Activated CD8-positive, alpha-beta memory T cell treated with anti-CD3 and anti-CD28 coated beads for 1 hour (primary cell): Measurements from ENCODE around the gene MRPL36.
A peak's percentile ranks its signal among the peaks of the same experiment; 100 is the strongest.
"Not testable (repeated sequence)": the region's sequence is repeated elsewhere in the genome, so short reads cannot be mapped to it uniquely, and the experiment has no call there.

Source experiments
- DNase-seq, 2 donors: peaks; one replicate each; pipeline ENCODE4 v3.0.0-alpha.2; 2020; ENCODE audit warnings: low read depth in 1 of 2; ENCODE audit errors: extremely low read depth in 1 of 2

Gene MRPL36

GRCh38 chr5:1797103-1797800 lies 2.4 kb downstream of the MRPL36 start:
- no peak for DNase-seq

- DNase-seq, result no peak
Measured at GRCh38 chr5:1796371-1797102, 3.1 kb downstream of the MRPL36 start.

GRCh38 chr5:1795931-1796330 lies 3.7 kb downstream of the MRPL36 start:
- DNase-seq, result no peak

- DNase-seq, result no peak
Measured at GRCh38 chr5:1795506-1795905, 4.1 kb downstream of the MRPL36 start.

- DNase-seq, result no peak
Measured at GRCh38 chr5:1794901-1795290, 4.7 kb downstream of the MRPL36 start.

- no peak for DNase-seq
Measured at GRCh38 chr5:1793966-1794900, 5.4 kb downstream of the MRPL36 start.

- DNase-seq, result no peak
Measured at GRCh38 chr5:1793301-1793740, 6.3 kb downstream of the MRPL36 start.

GRCh38 chr5:1792842-1793266 lies 6.8 kb downstream of the MRPL36 start:
- DNase-seq, result peak; percentile 34 to 55

- no peak for DNase-seq
Measured at GRCh38 chr5:1791176-1791575, 8.5 kb downstream of the MRPL36 start.

GRCh38 chr5:1789834-1790471 lies 9.7 kb downstream of the MRPL36 start:
- no peak for DNase-seq

- not testable (repeated sequence) for DNase-seq
Measured at GRCh38 chr5:1789438-1789833, 10.2 kb downstream of the MRPL36 start.

GRCh38 chr5:1788828-1789227 lies 10.8 kb downstream of the MRPL36 start:
- no peak for DNase-seq

- no peak for DNase-seq
Measured at GRCh38 chr5:1788200-1788599, 11.4 kb downstream of the MRPL36 start.

GRCh38 chr5:1787472-1788047 lies 12.1 kb downstream of the MRPL36 start:
- DNase-seq, result no peak

GRCh38 chr5:1786621-1787471 lies 12.8 kb downstream of the MRPL36 start:
- no peak for DNase-seq

GRCh38 chr5:1785984-1786383 lies 13.7 kb downstream of the MRPL36 start:
- no peak for DNase-seq

GRCh38 chr5:1785062-1785461 lies 14.6 kb downstream of the MRPL36 start:
- DNase-seq, result no peak

- no peak for DNase-seq
Measured at GRCh38 chr5:1784197-1785050, 15.2 kb downstream of the MRPL36 start.

- no peak for DNase-seq
Measured at GRCh38 chr5:1783216-1783554, 16.5 kb downstream of the MRPL36 start.
